ENCODE results near the gene TADA2A. TPM values are rescaled to one million over a fixed set of nuclear protein-coding genes. Genes with fewer than 3 reads are reported as not detected.

TADA2A gene
- total RNA-seq, 1 donor from 2014 or later = 56.0 TPM

DNA sequence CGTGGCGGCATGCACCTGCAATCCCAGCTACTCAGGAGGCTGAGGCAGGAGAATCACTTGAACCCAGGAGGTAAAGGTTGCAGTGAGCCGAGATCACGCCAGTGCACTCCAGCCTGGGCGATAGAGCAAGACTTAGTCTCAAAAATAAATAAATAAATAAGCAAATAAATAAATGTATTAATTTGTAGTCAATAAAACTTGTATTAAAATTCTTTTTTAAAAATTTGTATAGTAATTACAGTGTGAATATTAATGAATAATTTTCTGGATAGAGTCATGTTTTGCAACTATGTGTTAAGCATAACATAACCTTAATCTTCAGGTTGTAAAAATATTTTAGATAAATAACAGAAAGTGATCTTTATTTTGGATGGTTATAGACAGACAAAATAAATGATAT, 55.8 kb downstream of the TADA2A start:
- no peak for DNase-seq

DNA sequence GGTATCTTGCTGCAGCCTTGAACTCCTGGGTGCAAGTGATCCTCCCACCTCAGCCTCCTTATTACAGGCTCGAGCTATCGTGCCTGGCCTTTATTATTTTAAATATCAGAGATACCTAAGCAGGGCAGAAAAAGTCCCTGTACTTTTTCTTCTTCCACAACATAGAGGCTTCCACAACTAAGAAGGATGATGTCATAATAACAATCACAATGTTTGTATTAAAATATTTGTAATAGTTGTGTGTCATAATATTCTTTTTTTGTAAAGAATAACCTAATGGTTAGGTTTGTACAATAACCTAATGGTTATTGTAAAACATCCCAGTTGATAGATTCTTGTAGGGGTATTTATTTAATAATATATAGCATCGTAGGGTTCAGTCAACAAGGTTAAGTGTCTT, 56.4 kb downstream of the TADA2A start:
- DNase-seq = no peak

DNA sequence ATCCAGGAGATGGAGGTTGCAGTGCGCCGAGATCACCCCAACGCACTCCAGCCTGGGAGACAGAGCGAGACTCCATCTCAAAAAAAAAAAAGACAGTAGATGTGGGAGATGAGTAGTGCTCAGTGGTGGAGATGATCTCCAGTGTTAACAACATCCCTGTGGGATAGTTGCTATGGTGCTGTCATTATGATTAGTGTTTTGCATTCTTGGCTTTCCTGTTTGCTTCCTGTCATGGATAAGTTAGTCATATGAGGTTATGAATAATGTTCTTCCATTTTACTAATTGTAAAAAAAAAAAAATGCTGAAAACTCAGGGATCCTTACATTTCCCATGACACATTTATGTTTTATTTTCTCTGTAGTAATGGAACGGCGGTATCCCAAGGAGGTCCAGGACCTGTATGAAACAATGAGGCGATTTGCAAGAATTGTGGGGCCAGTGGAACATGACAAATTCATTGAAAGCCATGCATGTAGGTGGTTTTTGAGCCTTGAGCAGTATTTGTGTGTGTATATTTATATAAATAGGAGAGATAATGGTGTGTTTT, 58.5 kb downstream of the TADA2A start:
- no peak for DNase-seq

DNA sequence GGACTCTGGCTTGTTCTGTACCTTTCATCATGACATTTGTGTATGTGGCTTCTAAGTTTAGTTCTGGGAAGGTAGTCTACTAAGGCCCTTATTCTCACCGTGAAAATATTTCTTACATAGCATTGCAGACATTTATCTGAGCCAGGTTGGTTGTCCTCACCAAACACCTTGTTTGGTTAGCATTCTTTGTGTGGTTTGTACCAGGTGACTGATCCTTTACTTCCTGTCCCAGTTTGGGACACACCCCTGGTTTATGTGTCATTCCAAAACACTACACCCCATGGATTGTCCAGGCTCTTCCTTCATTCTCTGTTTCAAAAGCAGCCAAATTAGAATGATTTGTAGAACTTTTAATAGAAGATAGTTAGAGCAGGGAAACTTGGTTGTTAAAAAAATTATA, 59.8 kb downstream of the TADA2A start:
- no peak for DNase-seq

DNA sequence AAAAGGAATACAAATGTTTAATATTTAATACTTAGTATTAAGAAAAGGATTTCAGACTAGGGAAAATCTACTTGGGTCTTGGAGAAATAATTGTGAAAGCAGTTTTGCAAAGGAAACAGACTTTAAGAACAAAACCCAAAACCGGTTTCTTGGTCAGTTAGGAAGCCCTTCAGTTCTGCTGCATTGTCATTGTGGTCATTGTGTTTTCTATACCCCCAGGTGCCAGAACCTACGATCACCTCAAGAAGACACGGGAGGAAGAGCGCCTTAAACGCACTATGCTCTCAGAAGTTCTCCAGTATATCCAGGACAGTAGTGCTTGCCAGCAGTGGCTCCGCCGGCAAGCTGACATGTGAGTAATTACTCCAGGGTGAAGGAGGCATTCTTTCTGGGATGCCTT, 63.5 kb downstream of the TADA2A start:
- DNase-seq = no peak

DNA sequence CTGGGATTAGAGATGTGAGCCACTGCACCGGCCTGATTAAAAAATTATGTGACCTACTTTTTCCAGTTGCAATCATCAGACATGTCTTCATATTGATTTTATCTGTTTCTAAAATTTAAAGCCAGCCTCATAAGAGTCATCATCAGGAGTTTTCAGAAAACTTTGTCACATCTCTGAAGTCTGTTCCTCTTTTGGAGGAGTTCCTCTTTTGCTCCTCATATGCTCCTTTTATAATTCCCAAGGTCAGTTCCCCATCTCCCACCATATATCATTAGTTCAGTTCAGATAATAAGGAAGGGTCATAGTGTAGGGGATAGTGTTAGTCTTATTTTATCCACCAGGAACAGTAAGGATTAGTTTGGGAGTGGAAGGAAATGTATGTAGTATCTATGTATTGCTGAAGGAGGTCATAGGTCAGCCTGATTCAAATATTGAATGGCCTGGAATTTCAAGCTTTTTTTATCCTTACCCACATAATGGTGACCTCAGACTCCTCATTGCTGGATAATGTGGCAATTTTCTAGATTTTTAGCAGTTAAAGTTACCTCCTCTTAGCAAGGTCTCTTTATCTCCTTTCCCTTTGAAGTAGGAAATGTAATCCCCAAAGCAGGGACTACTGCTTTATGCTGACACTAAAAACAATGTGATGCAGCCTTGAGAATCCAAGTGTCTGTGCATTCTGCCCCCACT, 69.2 kb downstream of the TADA2A start:
- DNase-seq = no peak

DNA sequence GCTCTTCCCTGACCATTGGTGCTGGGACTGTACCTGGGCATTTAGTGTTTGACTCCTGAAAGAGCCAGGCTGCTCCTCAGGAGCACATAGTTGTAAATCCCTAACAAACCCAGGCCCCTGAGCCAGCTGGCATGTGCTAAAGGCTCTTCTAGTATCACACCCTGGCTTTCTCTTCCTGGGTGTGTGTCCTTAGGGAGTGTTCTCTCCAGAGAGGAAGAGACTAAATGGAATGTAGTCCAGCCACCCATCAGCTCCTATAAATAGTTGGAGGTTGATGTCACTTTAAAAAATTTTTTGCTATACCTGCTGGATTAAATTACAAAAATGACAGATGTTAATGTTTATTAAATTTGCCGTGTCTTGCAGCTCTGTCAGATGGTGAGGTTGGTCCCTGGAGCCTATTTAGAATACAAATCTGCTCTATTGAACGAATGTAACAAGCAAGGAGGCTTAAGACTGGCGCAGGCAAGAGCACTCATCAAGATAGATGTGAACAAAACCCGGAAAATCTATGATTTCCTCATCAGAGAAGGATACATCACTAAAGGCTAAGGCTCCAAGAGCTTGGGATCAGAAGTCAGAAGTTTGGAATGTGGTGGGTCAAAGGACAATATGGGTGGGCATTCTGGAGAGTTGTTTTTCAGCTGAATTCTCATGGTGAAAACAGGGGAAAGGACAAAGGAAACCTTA, 69.9 kb downstream of the TADA2A start:
- DNase-seq = no peak

DNA sequence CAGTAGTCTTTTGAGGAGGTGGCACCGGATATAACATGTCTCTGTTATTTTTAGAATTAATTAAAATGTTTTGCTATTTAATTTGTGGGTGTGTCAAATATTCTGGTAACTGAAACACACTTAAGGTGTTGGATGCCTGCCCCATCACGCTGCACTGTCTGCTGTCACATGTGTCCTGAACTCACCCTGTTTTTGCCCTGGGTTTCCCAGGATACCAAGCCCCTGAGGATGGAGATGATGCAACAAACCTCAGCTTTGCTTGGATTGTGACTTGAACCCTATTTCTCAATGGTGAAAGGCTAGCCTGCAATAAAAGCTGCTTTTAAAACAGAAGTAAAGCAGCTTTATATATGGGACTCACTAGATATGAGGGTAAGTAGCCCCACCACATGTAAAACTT, 71.5 kb downstream of the TADA2A start:
- DNase-seq = no peak

DNA sequence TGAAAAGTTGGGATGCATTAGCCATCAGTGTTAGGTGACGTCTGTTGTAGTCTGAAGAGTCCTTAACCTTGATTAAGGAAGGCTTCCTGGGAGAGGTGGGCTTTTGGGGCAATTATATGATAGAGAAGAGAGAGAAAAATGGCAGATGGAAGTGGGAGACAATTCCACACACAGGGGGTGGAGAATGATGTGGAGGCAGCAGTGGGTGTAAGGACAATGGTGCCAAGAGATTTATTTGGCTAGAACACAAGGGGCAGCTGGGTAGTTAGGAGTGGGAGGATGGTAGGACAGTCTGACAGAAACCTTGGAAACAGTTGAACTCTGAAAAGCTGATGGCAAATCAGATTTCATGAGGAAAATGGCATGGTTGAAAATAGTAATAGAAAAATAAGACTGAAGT, 72.3 kb downstream of the TADA2A start:
- no peak for DNase-seq

DNA sequence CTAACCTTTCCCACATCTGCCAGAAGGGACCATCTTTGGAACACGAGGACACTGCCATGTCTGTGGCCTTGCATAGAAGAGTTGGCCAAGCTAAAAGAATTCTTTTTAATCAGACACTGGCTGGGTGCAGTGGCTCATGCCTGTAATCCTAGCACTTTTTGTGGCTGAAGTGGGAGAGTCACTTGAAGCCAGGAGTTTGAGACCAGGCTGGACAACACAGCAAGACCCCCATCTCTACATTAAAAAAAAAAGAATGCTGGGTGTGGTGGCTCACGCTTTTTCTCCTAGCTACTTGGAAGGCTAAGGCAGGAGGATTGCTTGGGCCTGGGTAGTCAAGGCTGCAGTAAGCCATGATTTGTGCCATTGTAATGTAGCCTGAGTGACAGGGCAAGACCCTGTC, 73.7 kb downstream of the TADA2A start:
- no peak for DNase-seq

DNA sequence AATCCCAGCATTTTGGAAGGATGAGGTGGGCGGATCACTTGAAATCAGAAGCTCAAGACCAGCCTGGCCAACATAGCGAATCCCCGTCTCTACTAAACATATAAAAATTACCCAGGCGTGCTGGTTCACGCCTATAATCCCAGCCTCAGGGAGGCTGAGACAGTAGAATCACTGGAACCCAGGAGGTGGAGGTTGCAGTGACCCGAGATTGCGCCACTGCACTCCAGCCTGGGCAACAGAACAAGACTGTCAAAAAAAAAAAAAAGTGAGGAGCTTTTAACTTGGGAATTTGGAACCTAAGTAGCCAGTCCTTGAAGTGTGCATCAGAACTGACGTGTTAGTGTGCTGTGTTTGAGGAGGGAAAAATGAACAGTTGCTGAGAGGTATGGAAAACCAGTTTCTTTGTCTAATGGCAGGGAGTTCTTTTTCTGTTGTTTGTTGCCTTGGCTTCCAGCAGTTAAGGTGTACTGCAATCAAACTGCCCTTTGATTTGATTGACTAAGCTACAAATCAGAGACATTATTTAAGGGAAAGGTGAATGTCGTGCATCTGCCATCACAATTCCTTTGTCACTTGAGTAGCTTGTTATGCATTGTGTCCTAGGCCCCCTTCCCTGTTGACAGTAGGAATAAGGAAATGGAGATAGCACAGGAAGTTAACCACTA, 74.4 kb downstream of the TADA2A start:
- no peak for DNase-seq

DNA sequence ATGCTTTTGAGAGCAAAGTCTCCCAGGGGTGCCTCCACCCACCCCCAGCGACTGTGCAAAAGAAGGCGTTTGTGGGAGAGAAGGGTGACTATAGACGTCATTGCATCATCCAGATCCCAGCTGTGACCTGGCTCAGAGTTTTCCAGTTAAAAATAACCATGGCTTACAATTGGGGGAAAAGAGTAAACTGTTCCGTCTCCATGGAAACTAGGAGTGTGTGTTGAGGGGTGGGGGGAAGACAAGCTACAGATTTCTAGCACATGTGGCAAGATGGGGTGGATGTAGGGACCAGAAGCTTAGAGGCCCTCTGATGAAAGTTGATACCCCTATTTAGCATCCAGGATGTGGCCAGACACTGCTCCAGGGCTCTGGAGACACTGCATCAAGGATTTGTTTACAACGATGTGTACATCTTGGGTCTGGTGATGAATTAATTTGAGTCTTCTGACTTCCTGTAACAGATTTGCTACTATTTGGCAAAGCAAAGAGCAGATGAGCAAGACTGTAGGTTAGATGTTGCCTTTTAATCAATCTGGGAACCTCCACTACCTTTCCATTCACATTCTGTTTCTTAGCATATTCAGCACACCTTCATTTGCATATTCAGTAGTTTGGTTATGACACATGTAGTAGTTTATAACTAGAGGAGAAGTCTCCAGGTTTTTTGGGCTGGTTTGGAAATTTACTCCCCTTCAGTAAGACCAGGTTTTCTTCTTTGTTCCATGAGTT, 76.8 kb downstream of the TADA2A start:
- peak; percentile 21 for DNase-seq

DNA sequence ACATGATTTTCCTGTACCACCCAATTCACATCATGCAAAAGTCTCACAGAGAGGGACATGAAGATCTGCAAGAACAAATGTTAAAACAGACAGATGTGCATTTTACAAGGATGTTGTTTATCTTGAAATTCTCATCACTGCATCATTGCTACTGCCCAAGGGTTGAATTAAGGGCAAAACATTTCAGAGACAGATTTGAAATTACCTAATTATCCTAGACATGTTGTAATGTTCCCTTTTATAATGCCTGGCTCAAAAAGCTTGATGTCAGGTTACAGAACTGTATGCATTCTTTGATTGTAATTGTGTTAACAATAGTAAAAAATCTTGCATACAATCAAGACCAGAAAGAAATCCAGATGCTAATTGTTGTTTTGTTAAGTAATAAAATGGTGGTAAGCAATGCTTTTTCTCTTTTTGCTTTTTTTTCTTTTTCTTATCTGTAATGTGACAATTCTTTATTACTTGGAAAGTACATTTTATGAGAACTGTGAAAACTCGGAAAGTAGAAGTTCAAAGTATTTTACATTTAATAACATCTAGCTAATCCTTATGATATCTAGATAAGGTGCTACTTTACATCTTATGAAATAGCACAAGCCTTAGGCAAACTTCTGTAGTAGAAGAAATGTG, 79.4 kb downstream of the TADA2A start:
- no peak for DNase-seq

DNA sequence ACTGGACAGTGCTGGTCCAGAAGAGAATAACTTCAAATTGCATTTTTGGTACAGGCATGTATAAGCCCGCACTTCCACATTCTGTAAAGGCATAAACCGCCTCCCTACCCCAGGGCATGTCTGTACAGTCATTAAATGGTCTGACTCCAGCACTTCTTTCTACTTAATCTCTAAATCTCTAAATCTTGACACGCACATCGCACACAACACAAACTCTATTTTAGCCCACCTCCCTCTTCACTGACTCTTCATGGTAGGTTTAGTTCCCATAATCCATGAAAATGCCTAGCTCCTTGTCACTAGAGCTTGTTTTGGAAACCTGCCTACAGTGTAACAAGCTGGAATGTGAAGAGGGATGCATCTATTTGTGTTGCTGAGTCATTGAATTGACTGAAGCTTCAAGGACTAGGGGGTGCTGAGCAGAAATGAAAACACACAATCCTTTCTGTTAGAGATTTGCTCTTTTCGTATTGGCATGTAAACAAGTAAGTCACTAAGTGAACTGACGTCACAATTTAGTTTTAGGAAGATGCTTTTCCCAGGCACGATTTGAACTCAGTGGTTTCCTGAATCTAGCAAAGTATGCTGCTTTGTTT, 81.4 kb downstream of the TADA2A start:
- no peak for DNase-seq

DNA sequence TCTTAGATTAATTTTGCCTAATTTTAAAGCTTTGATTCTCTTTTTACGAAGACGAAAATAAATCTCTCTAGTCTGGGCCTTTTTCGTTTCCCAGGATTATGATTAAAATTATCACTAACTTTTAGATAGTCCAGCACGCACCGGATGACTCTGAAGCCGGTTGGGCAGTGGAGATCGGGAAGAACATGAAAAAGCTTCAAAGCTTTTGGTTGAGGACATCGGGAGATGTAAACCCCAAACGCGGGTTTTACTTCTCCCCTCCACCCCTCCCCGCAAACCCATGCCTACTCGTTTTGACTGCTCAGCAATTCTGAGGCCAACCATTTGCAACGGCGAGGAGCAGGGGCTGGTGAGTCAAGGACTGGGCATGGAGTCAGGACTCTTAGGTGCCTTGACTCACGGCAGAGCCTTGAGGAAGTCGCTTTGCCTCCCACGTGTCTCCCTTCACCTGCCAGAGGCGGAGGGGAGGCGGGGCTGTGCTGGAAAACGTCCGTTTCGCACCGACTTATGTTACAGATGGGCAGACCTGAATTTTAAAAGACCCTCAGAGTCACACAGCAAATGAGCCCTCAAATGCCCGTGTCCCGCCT, 82.0 kb downstream of the TADA2A start:
- DNase-seq = peak; percentile 61

DNA sequence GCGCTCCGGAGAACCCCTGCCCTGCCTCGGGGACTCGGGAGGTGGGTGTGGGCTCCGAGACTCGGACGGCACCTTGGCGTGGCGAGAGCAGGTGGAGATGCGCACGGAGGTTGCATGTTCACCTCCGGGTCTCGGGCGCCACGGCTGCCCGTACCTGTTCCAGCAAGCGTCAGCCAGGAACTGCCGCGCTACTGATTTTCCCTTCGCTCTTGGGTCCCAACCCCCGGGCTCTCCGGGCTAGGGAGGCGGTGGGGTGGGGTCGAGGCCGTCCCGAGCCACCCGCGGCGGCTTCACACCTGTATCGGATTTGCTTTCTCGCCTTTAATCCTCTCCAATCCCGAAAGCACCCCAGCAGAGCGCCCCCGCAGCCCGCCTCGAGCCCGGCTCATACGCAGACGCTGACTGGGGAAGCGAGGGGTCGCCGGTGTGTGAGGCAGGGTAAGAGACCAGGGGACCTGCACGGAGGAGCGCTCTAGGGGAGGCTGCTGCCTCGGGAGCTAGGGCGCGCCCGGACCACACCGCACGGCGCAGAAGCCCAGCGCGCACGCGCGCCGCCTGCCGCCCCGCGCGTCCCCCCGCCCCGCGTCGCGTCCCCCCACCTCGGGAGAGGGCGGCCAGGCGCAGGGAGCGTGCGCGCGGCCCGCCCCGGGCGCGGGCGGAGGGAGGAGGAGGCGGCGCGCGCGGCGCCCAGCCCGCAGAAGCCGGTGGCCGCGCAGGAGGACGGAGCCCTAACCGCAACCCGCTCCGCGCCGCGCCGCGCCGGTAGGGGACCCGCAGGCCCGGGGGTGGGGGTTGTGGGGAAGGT, 82.7 kb downstream of the TADA2A start, which contains the start of gene DUSP14:
Gene DUSP14 (plus strand): TSS at position 695 of the 805 bp plus-strand sequence. CDS start 22,382 bp downstream, outside the sequence.
- DNase-seq = peak; percentile 64

DNA sequence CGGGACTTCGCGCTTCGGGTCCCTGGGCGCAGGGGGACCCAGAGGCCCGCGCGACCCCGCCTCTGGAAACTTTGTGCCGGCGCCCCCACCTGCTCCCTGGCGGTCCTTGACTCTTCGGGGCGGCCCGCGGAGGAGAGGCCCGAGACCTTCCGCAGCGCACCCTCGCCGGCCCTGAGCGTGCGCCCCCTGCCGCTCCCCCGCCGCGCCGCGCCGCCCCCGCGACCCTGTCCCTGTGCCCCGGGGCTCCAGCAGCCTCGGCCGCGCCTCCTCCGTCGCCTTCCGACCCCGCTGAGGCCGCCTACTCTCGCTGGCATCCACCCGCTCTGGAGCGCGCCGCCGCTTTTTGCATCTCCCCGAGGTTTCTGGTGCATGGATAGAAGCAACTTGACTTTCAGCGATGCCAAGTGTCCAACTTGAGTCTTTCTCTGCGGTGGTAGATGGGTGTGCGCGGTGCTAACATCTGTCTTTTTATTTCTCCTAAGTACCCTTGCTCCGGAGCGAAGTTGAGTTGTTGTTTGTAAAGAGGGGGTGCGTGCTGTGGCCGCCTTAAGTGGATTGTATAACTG, 83.4 kb downstream of the TADA2A start:
- peak; percentile 42 for DNase-seq

DNA sequence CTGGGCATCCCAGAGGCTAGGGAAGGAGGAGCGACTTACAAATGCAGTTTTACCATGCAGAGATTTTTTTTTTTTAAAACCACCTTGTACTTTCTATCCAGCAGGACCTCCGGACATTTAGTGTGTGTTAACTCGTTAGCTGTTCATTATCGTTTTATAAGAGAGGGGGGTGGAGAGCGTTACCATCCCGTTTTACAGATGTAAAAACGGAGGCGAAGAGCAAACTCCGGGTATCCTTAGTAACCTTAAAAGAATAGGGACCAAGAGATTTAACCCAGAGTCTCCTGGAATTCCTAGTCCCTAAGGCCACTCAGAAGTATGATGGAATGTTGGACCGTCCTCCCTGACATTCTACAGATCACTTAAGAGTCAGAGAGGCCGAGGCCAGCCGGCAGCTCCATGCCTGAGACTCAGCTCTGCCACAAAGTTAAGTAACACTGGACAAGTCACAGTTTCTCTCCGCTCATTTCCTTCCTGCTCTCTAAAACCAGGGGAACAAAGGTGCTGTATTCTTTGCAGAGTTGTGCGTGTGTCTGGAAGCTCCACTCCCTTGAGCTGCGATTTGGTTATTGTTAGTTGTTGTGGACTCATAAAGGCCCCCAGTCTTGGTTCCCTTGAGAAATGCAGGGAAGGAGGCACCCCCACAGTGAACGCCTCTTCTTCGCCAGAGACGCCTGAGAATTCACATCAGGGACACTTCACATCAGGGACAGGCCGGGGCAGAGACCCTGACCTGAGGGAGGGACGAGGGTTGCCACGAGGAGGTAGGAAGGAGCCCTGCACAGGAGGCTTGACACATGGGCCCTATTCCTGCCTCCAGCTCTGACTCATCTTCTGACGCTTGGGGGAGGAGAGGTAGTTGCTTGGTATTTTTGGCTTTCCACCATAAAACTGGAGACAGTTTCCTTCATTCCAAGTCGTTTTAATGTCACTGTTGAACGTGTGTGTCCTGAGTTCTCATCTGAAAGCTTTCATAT, 84.2 kb downstream of the TADA2A start:
- peak; percentile 38 for DNase-seq

DNA sequence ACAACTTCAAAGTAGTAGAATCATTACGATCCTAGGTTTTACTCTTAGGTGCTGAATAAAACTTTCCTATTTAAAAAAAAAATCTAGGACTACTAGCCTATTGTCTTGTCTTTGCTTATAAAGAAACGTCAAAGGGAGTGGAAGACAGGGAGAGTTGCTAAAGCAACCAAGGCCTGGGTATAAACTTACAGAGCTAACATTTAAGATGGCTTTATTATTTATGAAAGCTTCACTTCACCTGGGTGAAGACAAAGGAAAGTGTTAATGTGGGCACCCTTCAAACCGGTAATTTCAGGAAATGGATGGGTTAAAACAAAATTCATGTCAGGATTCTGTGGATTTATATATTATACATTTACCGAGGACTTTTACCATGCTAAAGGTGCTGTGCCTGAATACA, 85.5 kb downstream of the TADA2A start:
- no peak for DNase-seq
